ENCODE data around the gene KCNA2.

KCNA2 gene

DNA sequence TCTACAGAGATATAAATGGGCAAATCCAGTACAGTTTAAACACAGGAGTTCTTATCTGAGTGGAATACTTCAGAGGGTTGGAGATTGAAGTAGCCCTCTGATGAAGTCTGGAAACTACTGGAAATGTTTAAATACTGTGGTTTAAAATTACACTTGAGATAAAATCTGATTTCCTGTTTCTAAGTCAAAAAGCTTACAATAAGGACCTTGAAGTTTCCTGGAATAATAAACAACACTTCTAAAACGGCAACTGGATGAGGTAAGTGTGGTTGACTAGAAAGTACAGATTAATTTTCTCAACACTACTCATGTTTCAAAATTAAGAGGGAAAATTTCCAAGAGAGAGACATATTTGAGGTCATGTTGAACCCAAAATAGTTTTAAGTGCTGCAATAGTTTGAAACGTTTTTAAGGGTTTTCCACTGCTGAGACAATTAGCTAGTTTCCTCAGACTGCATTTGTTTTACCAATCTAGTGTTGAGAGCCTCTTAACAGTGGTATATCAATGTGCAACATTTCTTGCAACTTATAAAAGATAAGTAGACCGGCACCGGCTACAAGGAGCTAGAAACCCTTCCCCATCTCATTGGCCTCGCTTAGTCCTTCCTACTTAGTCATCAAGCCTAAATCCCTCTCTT is 41.2 kb upstream of the KCNA2 start (continued):
- TF ChIP-seq ZNF146 (tag by site-specific recombination; IDR thresholded peaks at IDR 0.05) (peak; percentile 46; the same call in 1 of the 2 replicates), ZBTB21 (tag by site-specific recombination; IDR thresholded peaks at IDR 0.05) (peak; percentile 93), HOXC10 (CRISPR knock-in tag; IDR thresholded peaks at IDR 0.05) (no peak), KLF8 (tag by site-specific recombination; IDR thresholded peaks at IDR 0.05) (peak; percentile 87), ZNF623 (tag by site-specific recombination; IDR thresholded peaks at IDR 0.05) (peak; percentile 26; the same call in 1 of the 2 replicates), ZNF354C (tag by site-specific recombination; IDR thresholded peaks at IDR 0.05; ENCODE audit: borderline replicate concordance, low read depth) (0 out of 2 replicates have a peak, but pooled peaks have one; percentile 66), GLIS1 (tag by site-specific recombination; IDR thresholded peaks at IDR 0.05) (peak; percentile 27; the same call in 1 of the 2 replicates), SCRT2 (tag by site-specific recombination; IDR thresholded peaks at IDR 0.05) (0 out of 2 replicates have a peak, but pooled peaks have one; percentile 33), ZNF2 (tag by site-specific recombination; IDR thresholded peaks at IDR 0.05) (0 out of 2 replicates have a peak, but pooled peaks have one; percentile 63)
- TF ChIP-seq, protein P1, sequence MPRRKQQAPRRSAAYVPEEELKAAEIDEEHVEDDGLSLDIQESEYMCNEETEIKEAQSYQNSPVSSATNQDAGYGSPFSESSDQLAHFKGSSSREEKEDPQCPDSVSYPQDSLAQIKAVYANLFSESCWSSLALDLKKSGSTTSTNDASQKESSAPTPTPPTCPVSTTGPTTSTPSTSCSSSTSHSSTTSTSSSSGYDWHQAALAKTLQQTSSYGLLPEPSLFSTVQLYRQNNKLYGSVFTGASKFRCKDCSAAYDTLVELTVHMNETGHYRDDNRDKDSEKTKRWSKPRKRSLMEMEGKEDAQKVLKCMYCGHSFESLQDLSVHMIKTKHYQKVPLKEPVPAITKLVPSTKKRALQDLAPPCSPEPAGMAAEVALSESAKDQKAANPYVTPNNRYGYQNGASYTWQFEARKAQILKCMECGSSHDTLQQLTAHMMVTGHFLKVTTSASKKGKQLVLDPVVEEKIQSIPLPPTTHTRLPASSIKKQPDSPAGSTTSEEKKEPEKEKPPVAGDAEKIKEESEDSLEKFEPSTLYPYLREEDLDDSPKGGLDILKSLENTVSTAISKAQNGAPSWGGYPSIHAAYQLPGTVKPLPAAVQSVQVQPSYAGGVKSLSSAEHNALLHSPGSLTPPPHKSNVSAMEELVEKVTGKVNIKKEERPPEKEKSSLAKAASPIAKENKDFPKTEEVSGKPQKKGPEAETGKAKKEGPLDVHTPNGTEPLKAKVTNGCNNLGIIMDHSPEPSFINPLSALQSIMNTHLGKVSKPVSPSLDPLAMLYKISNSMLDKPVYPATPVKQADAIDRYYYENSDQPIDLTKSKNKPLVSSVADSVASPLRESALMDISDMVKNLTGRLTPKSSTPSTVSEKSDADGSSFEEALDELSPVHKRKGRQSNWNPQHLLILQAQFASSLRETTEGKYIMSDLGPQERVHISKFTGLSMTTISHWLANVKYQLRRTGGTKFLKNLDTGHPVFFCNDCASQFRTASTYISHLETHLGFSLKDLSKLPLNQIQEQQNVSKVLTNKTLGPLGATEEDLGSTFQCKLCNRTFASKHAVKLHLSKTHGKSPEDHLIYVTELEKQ (tag by site-specific recombination; IDR thresholded peaks at IDR 0.05; ENCODE audit: borderline replicate concordance), result peak; percentile 98
- TF ChIP-seq, protein P2, sequence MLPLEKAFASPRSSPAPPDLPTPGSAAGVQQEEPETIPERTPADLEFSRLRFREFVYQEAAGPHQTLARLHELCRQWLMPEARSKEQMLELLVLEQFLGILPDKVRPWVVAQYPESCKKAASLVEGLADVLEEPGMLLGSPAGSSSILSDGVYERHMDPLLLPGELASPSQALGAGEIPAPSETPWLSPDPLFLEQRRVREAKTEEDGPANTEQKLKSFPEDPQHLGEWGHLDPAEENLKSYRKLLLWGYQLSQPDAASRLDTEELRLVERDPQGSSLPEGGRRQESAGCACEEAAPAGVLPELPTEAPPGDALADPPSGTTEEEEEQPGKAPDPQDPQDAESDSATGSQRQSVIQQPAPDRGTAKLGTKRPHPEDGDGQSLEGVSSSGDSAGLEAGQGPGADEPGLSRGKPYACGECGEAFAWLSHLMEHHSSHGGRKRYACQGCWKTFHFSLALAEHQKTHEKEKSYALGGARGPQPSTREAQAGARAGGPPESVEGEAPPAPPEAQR (tag by site-specific recombination; IDR thresholded peaks at IDR 0.05), result no peak

DNA sequence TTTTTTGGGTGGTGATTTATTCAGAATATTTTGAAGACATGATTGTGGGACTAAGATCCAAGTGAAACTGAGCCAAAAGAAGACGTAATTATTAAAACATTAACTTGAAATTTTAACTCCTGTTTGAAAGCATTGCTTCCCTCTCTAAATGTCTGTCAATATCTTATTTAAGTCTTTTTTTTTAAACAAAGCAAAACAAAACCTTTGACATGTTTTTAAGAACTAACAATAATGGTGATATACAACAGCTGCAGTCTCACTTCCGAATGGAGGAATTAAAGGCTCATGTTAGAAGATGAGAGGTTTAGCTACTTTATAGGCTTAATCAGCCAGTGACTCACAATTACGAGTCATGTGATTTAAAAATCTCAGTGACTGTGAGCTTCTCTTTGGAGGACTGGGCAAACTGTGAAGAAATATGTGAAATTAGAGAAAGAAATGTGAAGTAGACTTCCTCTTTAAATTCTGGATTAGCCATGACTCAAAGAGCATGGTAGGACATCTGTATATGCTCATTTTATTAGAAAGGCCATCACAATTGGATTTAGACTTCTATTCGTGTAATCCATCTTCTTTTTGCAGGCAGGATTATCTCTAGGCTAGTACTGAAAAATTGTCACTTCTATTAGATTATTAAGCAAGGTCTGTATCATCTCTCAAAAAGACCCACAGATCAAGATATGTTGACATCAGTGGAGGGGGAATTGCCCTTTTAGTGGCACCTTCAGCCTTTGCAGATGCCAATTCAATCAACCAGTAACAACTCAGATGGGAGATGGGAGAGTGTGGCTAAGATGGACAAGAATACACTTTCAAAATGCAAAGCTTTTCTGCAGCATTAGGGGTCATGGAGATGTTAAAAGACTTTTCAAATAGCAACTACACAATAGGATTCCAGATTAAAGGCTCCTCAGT is 39.9 kb upstream of the KCNA2 start:
- no peak overlapping the region for H3K4me3 ChIP-seq (ENCODE audit: low read depth, low read length)
- no peaks in the 10 kb centered on the region for H3K9me3 ChIP-seq (ENCODE audit: control insufficient read depth, insufficient read depth, low read depth, low read length)
- H3K4me1 ChIP-seq (ENCODE audit: control insufficient read depth, insufficient read depth, low read length), result peaks cover 10% of the 10 kb centered on the region
- ChIA-PET CTCF (interaction anchor here (0.6 to 3.8 kb wide), 6 partner anchors 16 to 150 kb away, joined by 3 to 15 read pairs (median 5); no protein-coding TSS in a partner anchor), POLR2A (no interaction called here)
- no peaks in the 10 kb centered on the region for H3K36me3 ChIP-seq (ENCODE audit: control insufficient read depth in 2 of 2, insufficient read depth in 1 of 2, low read length in 2 of 2)
- no peak overlapping the region for H3K27ac ChIP-seq (ENCODE audit: extremely low read depth, low read depth, low read length)
- TF ChIP-seq GFI1B (tag by site-specific recombination; IDR thresholded peaks at IDR 0.05) (peak; percentile 72; the same call in 1 of the 2 replicates), FEZF1 (tag by site-specific recombination; IDR thresholded peaks at IDR 0.05) (0 out of 2 replicates have a peak, but pooled peaks have one; percentile 12), ZEB2 (tag by site-specific recombination; IDR thresholded peaks at IDR 0.05) (peak; percentile 49; the same call in 1 of the 2 replicates), SP7 (tag by site-specific recombination; IDR thresholded peaks at IDR 0.05) (0 out of 2 replicates have a peak, but pooled peaks have one; percentile 31), OSR2 (tag by site-specific recombination; IDR thresholded peaks at IDR 0.05) (peak; percentile 54; the same call in 1 of the 2 replicates), ZNF629 (tag by site-specific recombination; IDR thresholded peaks at IDR 0.05) (0 out of 2 replicates have a peak, but pooled peaks have one; percentile 20), HOXD13 (CRISPR knock-in tag; IDR thresholded peaks at IDR 0.05; ENCODE audit: borderline replicate concordance) (no peak), ZNF132 (tag by site-specific recombination; IDR thresholded peaks at IDR 0.05; ENCODE audit: borderline replicate concordance) (no peak)
